CD1c-positive myeloid dendritic cell (primary cell): ENCODE measurements around the gene TMEM100.

Experiments used
- DNase-seq: peaks from one replicate; pipeline ENCODE4 v3.0.0-alpha.2; 2016; ENCODE audit errors: extremely low spot score

The TMEM100 gene

DNA sequence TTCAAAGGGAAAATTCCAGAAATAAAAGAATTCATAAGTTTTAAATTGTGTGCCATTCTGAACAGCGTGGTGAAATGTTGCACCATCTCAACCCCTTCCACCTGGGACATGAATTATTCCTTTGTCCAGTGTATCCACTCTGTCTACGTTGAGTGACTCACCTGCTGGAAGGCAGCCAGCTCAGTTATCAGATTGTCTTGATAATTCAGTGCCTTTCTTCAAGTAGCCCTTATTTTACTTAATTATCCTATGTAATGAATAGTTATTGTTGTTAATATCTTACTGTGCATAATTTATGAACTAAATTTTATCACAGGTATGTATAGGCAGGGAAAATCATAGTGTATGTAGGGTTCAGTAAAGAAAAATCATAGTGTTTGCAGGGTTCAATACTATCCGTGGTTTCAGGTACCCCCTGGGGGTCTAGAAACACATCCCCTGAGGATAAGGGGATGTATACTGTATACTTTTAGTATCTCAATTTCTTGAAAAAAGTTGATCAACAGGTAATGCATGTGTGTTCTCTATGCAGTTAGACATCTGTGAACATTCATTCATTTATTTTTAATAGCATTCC, 20.5 kb upstream of the TMEM100 start:
- no peak for DNase-seq

DNA sequence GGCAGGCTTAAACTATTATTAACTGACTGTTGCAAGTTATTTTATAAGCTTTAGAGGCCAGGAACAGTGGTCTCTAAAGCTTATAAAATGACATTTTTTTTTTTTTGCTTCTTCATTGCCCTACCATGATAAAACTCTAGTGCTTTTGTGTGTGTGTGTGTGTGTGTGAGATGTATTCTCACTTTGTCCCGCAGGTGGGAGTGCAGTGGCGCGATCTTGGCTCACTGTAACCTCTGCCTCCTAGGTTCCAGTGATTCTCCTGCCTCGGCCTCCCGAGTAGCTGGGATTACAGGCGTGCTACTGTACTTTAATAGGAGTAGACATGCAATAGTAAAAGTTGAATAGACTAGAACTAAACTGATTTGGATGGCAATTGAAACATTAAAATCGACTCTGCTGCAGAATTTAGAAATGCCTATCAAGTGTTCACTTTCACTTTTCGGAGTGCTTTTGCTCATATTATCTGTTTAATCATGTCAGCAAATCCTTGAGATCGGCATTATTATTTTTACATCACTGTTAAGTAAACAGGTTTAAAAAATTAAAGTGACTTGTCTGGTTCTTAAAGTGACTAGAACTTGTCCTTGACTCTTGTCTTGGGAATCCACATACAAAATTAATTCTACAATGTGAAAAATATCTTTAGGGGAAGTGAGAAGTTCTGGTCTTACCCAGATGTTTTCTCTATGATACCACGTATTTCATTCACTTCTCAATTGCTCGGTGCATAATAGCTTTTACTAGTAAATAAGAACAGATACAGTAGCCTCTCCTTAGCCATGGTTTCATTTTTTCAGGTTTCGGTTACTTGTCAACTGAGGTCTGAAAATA, 19.8 kb upstream of the TMEM100 start:
- no peak for DNase-seq

DNA sequence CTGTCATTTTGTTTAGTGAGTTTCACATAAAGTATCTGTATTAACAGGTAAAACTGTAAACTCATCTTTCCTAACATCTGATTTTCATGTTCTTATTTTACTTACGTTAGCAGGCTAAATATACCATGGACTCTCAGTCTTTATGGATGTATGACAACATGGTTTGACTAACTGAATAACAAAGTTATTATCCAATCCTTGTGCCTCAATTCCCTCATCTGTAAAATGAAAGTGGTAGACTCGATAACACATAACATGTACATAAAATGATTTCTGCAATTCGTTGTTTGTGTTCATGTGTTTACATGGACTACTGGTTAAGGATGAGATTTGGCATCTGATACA, 18.7 kb upstream of the TMEM100 start:
- no peak for DNase-seq

DNA sequence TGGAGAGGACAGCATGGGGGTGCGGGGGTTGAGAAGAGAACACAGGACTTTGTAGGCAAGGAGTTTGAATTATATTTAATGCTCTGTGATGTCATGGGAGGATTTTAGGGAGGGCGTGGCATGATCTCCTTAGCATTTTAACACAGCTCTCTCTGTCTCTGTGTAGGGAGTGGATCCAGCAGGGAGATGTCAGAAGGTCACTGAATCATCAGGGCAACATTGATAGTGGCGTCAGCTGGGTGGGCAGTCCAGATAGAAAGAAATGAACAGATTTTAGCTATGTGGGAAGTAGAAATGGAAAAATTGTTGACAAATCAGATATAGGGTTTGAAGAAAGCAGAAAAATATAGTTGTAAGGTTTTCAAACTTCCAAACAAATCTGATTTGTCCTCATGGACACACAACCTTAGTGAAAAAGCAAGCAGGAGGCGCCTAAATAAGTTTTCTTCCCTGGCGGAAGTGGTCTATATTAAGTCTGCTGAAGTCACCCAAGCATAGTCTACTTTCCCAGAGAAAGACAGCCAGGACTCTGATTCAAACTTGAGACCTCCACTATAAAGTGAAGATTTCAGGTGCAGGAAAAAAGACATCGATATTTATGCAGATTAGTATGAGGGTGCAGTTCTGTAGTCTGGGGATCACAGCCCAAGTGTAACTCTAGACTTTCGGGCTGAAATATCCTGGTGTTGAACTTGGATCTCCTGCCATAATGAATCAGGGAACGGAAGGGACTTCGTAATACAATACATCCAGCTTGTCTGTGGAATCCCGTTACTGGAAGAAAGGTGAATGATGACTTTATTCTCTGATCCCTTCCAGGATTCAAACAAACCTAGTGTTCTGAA, 18.1 kb upstream of the TMEM100 start:
- no peak for DNase-seq

DNA sequence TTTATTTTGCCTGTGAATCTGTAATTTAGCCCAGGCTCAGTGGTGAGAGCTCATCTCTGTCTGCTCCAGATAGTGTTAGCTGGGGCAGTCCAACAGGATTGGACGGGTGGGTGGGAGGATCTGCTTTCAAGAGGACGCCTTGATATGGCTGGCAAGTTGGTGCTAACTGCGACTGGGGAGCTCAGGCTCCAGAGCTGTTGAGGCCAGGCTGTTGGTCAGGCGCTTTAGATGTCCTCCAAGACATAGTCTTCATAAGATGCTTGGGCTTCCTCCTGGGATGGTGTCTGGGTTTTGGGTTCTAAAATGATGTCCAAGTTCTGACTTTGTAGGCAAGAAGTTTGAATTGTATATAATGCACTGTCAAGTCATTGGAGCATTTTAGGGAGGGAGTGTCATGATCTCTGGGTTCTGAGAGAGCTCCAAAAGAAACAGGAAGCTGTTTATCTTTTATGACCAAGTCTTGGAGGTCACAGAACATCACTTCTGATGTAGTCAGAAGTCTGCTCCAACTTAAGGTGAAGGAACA, 15.4 kb upstream of the TMEM100 start:
- DNase-seq, result no peak

DNA sequence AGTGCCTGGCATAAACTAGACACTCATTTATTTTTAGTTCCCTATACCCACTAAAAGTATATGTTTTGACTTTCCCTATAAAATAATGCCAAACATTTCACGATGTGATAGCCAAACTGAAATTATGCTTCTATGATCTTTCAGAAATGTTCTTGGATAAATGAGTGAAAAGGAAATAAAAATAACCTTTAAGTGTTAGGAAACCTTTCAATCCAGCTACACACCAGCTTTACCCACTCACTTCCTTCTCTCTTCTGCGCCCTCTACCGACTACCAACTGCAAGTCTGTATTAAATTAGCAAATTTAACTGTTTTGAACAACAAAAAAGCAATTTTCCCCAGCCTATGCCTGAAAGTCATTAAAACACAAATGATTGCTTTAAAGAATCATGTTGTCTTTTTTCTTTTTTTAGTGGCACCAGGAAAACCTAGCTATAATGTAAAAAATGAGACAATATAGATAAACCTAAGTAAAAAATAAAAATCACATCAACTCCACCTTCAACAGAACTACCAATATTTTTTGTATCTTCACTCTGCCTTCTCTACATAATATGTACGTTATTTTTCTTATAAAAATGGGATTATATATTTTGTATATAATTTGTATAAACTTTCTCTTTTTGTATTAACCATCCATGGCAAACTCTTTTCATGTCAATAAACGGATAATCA, 13.2 kb upstream of the TMEM100 start:
- DNase-seq, result peak; percentile 58

DNA sequence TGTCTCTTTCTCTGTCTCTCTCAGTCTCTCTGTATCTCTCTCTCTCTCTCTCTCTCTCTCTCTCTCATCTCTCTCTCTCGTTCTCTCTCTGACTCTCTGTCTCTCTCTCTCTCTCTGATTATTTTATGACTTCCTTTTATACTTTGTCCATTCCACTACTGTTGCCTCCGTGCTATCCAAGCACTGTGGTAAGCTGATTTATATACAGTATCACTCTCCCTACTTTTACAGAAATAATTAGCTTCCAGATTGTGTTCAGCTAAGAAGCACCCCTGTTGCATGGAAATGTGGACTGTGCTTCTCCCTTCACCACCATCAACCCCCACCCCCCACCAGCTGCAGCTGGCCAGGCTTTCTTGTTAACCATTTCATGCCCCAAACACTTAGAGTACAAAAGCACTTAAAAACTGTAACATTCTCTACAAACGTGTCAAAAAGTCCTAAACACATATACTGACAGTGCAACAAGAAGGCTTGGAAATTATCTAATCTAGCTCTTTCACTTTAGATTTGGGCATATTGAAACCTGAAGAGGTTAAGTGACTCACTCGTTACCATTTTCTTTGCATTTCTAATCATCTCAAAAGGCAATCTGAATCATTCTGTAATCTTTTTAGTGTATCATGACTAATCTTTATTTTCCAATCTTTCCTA, 11.6 kb upstream of the TMEM100 start:
- no peak for DNase-seq

DNA sequence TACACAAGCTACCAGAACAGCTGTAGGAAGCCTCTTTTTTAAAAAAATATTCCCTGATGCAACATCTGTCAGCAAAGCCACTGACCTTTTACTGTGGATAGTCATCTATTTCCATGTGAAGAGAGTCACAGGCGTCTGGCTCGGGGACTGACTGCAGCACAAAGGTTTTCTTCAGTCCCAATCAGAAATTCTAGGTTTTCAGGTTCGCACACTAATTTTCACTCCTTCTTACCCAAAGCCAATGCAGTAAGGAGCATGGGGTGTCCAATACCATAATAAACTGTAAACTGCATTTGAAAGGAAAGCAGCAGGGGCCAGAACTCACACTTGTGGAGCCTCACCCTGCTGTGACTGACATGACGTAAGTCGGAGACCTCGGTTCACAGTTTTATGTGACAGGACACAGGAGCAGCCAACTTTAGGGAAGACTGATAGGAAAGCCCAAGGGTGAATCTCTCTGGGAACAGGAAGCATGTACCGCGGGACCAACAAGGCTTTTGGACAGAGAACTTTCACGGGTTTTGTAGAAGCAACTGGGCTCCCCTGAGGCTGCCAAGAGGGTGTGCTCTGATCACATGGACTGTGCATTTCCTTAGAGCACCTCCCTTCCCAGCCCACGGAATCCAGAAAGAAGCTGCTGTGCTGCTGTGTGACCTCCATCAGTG, 9.1 kb upstream of the TMEM100 start:
- no peak for DNase-seq

DNA sequence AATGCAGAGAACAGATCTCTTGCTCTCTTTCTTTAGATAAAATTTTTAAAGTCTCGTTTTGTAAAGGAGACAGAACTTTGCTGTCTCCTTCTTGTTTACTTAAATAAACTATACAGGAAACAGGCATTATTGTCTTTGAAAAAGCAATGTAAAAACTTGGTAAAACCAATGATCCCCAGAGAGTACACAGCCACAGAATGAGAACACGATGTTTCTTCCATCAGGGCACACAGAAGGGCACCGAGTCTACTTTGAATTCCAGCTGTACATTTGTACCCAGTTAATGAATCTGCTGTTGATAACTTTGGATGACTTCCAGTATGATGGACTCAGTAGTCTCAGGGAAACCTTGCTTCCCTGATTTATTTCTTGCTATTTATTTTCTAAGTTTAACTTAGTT, 8.1 kb upstream of the TMEM100 start:
- DNase-seq, result no peak

DNA sequence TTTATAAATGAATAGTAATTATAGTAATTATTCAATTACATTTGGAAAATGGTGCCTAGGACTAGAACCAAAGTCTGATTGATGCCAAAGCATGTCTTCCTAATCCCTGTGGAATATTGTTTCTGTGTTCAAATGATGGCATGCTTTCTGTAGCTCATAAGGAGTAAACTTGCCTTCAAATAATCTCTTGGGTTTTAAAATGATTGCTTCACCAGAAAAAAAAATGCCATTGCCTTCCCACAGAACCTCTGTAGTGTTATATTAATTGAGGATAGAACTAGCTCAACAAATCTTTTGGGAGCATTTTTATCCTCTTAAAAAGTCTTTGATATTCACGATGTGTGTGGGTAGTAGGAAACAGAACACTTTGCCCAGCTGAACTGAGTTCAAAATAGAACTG, 7.7 kb upstream of the TMEM100 start:
- no peak for DNase-seq

DNA sequence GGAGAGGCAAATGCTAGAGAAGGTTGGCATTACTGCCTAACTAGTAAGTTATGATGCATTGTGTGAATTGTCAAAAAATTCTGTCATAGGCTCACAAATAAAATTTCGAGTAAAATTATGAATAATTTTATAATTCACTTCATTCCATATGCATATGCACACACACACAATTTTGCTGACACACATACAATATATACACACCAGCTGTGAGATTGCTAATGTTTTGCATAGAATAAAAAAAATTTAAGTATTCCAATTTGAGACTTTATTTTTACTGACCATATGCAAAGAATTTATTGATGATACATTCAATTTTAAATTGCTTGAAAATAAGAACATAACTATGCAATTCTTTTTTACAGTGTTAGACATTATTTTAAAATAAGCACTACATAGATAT, 6.8 kb upstream of the TMEM100 start:
- no peak for DNase-seq

DNA sequence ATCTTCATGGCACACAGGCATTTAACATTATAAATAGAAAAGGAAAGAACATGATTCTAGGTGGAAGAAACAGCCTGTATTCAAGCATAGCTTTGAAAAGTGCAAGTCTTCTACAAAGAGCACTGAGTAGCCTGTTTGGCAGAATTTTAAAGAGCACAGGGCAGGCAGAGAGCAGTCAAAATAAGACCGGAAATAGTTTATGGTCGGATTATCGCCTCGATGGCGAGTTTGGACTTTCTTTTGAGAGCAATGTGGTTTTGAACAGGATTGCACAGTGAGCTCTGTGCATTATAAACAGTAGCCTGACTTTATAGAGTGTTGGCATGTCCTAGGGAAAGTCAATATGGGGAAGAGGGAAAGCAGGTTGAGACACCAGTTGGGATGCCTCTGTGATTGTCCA, 6.2 kb upstream of the TMEM100 start:
- no peak for DNase-seq

DNA sequence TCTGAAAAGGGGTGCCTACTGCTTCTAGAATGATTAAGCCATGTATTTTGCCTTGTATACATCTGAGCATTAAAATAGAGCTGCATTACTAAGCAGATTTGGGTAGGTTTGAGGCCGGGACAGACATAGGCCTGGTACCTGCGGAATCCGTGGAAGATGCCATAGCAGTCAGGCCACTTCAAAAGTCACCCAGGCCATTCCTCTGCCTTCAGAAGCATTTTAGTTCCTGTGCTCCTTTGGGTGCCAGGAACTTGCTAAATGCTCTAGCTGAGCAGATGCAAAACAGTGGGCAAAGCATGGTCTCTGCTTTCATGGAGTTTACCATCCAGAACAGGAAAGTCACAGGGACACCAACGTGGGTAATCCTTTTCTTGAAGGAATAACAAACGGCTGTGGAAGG, 5.7 kb upstream of the TMEM100 start:
- DNase-seq, result no peak

DNA sequence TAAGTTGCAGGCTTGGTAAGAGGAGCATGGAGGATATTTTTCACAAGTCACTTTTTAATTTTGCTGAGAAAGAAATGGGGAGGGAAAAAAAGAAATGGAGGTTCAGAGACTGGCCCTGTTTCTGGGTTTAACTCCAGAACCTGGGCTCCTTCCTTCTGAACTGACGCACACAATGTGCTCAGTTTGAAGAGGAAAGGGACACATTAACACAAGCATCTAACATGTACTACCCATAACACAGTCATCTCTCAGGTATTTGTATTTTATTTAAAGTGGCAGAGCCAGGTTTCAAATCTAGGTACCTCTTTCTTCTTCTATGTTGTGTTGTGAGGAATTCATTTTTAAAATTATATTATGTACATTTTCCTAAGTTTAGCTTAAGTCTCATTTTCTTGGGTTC, 5.3 kb upstream of the TMEM100 start:
- DNase-seq, result no peak

DNA sequence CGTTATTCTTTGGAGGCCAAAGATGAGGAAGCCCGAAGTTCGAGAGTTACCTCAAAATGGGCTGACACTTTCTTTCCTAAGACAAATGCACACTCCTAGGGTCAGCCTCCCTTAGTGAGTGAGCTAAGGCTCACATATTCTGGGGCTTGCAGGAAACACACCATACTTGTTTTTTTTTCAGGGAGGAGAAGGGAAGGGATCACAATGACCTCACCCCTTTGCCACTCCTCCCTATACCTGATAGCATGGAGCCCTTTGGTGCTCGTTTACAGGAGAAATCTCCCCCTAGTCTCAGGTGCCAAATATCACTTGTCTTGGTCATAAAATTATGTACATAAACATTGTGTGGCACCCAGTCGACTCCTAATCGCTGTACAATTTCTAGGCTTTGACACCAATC, 4.6 kb upstream of the TMEM100 start:
- no peak for DNase-seq

DNA sequence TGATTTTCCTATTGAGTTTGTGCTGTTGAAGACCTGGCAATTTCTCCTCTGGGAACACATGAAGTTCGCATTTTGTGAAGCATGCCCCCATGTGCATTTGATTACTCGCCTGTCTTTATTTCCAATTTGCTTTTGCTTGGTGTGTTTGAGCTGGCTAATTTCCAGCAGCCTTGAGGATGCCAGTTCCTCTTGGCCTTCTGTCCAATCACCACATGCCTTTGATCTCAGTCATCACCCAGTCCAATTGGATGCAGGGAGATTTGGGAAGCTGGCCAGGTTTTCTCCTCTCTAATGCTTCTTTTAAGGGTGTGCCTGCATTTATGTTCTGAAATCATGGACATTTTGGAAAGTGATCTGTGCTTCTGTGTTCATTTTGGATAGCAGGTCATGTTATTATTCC, 3.8 kb upstream of the TMEM100 start:
- no peak for DNase-seq

DNA sequence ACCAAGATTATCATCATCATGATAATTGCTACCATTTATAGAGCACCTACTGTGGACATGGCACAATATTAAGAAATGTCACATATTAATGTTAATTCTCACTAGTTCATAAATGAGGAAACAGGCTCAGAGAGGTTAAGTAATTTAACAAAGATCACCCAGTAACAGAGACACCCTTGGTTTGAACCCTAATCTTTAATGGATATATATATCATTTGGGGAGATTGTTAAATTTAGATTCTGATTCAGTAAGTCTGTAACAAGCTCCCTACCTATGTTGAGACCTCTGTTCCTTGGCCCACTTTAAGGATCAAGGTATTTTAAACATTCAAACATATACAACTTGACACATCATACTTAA, 804 bp upstream of the TMEM100 start:
- DNase-seq, result no peak

DNA sequence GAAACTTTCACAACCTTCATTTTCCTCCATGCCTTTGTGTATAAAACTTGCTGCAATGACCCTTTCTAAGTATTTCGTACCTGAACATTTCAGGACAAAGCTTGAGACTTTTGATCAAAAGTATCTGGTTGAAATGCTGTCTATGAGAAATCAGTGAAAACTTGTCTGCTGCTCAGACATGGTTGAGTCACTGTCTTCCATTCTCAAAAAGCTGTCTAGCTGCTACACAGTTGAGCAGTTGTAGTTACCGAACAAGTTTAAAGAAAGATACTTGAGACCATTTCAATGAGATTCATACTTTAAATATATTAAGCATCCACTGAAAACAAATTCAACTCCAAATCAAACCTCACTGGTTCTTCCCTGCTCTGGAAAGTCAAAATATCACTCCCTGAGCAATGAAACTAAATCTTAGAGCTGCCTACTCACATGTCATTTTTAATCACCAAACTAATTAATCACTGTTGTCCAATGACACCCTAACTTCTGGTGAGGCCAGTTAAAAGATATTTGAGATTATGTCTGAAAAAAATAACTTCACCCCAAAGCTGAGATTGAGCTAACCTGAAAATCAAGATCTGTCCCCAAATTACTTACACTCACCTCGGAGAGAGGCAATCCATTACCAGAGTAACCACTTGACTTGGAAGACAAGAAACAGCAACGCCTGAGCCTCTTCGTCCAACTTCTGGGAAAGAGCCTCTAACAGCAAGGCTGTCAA, 488 bp downstream of the TMEM100 start:
- DNase-seq, result no peak

DNA sequence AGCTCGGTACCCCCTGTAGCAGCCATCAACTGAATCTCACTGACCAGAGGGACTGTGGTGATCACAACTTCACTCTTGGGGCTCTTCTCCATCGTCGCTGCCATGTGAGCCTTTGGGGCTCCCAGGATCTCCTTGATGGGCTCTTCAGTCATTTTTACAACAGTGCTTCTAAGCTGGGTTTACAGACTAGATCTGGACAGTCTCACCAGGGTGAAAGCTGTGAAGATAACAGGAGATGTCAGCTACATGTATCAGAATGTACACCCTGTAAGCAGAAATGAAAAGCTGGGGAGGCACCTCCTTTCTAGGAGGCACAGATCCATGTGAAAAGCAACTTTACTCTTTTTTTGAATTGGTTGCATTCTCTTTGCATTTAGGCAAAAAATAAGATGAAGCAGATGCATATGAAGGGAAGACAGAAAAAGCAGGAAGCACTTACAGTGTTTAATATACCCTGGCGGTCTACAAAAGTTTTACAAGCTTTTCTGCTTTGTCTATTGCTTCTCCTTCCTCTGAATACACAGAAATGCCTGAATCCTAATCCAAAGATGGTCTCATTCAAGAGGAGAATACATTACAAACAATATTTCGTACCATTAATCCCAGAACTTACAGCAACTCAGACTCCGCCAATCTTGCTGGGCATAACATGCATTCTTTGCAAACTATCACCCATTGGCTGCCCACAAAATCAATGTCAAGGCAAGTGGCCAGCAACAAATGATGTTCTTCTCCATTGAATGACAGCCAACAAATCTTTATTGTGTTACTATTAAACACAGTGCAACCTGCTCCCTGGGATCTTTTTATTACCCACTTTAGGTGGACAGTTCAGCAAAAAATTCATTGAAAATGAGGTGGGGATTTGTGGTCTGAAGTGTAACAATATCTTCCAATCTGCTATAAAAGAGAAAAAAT, 1.5 kb downstream of the TMEM100 start:
- DNase-seq, result no peak
